ENCODE measurements around the gene MAP9. TPM values are rescaled to one million over a fixed set of nuclear protein-coding genes. Genes with fewer than 3 reads are reported as not detected.

The MAP9 gene
- polyA plus RNA-seq, 1 of the 3 experiments (the other 2 are of a cell fraction), result 4.1 TPM

DNA sequence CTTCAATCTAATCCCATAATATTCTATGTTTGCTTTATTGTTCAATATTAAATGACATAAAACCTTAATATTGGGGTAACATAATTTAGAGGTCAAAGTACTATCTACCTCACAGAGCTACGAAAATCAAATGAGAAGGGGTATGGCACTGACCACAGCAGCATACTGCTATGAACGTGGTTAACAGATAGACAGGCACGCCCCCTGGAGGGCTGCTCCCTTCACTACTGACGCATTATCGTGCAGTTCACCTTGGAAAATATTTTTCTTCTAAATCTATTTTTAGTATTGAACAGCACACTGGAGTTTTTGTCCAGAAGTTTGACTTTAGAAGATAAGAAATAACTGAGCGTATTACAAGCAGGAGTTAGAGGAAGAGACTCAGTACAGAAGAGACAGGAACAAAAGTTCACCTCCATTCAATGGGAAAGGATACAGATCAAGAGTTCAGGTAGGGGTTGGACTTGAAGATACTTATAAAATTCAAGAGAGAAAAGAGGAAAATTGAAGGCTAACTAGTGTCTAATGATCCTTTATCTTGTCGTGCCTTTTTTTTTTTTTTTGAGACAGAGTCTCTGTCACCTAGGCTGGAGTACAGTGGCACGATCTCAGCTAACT, 22.7 kb downstream of the MAP9 start:
- POLR2A ChIA-PET, result no interaction called here
- no peak overlapping the region for H3K4me2 ChIP-seq
- no peaks in the 10 kb centered on the region for H3F3A ChIP-seq (replicated peaks; ENCODE audit: insufficient read depth)
- CTCF ChIA-PET, result interaction anchor here (0.6 to 3.1 kb wide), 19 partner anchors 9 to 548 kb away, joined by 3 to 15 read pairs (median 4); partner anchors contain the start of gene NPY2R
- H3K27ac ChIP-seq (ENCODE audit: low read depth in 2 of 2, low read length in 1 of 2), result no peak overlapping the region
- H3K4me1 ChIP-seq (ENCODE audit: control insufficient read depth in 1 of 2, insufficient read depth in 2 of 2, low read depth in 1 of 2, low read length in 1 of 2), result no peaks in the 10 kb centered on the region; a peak in 1 of 4 replicates
- H2AFZ ChIP-seq (ENCODE audit: low read depth), result no peak overlapping the region
- peak; percentile 39 for DNase-seq
- TF ChIP-seq, protein P1, sequence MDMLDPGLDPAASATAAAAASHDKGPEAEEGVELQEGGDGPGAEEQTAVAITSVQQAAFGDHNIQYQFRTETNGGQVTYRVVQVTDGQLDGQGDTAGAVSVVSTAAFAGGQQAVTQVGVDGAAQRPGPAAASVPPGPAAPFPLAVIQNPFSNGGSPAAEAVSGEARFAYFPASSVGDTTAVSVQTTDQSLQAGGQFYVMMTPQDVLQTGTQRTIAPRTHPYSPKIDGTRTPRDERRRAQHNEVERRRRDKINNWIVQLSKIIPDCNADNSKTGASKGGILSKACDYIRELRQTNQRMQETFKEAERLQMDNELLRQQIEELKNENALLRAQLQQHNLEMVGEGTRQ (IDR thresholded peaks at IDR 0.05; ENCODE audit: borderline replicate concordance, low read depth, low read length), result no peak
- TF ChIP-seq RFX5 (IDR thresholded peaks at IDR 0.05; ENCODE audit: low read length) (no peak), FOSL2 (IDR thresholded peaks at IDR 0.05; ENCODE audit: borderline replicate concordance, low read depth) (no peak), EP300 (IDR thresholded peaks at IDR 0.05; ENCODE audit: borderline replicate concordance in 1 of 2, low read depth in 1 of 2, low read length in 1 of 2) (no peak), CTCF (IDR thresholded peaks at IDR 0.05) (peak; percentile 87), SMC3 (IDR thresholded peaks at IDR 0.05; ENCODE audit: low read depth, low read length) (peak; percentile 77), PBX3 (IDR thresholded peaks at IDR 0.05) (no peak), RAD21 (IDR thresholded peaks at IDR 0.05; ENCODE audit: low read length) (peak; percentile 89), FOXJ3 (CRISPR knock-in tag; IDR thresholded peaks at IDR 0.05) (no peak), NFIC (IDR thresholded peaks at IDR 0.05; ENCODE audit: borderline replicate concordance) (no peak), RXRA (IDR thresholded peaks at IDR 0.05; ENCODE audit: borderline replicate concordance, low read depth) (no peak), ZBTB33 (IDR thresholded peaks at IDR 0.05; ENCODE audit: borderline replicate concordance, low read depth) (no peak), EZH2phosphoT487 (IDR thresholded peaks at IDR 0.05; ENCODE audit: borderline replicate concordance, low read depth) (no peak), ELF1 (IDR thresholded peaks at IDR 0.05) (no peak)
- TF ChIP-seq, protein P2, sequence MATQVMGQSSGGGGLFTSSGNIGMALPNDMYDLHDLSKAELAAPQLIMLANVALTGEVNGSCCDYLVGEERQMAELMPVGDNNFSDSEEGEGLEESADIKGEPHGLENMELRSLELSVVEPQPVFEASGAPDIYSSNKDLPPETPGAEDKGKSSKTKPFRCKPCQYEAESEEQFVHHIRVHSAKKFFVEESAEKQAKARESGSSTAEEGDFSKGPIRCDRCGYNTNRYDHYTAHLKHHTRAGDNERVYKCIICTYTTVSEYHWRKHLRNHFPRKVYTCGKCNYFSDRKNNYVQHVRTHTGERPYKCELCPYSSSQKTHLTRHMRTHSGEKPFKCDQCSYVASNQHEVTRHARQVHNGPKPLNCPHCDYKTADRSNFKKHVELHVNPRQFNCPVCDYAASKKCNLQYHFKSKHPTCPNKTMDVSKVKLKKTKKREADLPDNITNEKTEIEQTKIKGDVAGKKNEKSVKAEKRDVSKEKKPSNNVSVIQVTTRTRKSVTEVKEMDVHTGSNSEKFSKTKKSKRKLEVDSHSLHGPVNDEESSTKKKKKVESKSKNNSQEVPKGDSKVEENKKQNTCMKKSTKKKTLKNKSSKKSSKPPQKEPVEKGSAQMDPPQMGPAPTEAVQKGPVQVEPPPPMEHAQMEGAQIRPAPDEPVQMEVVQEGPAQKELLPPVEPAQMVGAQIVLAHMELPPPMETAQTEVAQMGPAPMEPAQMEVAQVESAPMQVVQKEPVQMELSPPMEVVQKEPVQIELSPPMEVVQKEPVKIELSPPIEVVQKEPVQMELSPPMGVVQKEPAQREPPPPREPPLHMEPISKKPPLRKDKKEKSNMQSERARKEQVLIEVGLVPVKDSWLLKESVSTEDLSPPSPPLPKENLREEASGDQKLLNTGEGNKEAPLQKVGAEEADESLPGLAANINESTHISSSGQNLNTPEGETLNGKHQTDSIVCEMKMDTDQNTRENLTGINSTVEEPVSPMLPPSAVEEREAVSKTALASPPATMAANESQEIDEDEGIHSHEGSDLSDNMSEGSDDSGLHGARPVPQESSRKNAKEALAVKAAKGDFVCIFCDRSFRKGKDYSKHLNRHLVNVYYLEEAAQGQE (IDR thresholded peaks at IDR 0.05; ENCODE audit: low read depth, low read length), result no peak
- no peaks in the 10 kb centered on the region for H4K20me1 ChIP-seq (ENCODE audit: insufficient read depth)
- H3K9ac ChIP-seq, result no peak overlapping the region
- H3K27me3 ChIP-seq (ENCODE audit: insufficient read depth), result no peaks in the 10 kb centered on the region
- H3K9me3 ChIP-seq, result no peaks in the 10 kb centered on the region
- no peaks in the 10 kb centered on the region for H3K79me2 ChIP-seq (ENCODE audit: insufficient read depth)
- peaks cover 36 to 69% of the 10 kb centered on the region in 2 experiments for H3K36me3 ChIP-seq (replicated peaks in 1 of 2; ENCODE audit: control insufficient read depth in 1 of 2, insufficient read depth in 2 of 2, low read length in 1 of 2)
- no peaks in the 10 kb centered on the region for H3K9me2 ChIP-seq
- 48% methylated on average over 8 of the region's 8 CpGs for WGBS (ENCODE audit: low lambda C conversion rate)
- H3K4me3 ChIP-seq (ENCODE audit: low read depth in 2 of 2, low read length in 1 of 2), result no peak overlapping the region
